GM18867 (cell line): ENCODE results near the gene CAPZA1.

Source experiments
- ATAC-seq: cut with Tn5 transposase; IDR thresholded peaks from one replicate; pipeline ENCODE4 v1.9.1; 2021; ENCODE audit warnings: mild to moderate bottlenecking, moderate library complexity; ENCODE audit not compliant: unreplicated experiment

CAPZA1 gene

DNA sequence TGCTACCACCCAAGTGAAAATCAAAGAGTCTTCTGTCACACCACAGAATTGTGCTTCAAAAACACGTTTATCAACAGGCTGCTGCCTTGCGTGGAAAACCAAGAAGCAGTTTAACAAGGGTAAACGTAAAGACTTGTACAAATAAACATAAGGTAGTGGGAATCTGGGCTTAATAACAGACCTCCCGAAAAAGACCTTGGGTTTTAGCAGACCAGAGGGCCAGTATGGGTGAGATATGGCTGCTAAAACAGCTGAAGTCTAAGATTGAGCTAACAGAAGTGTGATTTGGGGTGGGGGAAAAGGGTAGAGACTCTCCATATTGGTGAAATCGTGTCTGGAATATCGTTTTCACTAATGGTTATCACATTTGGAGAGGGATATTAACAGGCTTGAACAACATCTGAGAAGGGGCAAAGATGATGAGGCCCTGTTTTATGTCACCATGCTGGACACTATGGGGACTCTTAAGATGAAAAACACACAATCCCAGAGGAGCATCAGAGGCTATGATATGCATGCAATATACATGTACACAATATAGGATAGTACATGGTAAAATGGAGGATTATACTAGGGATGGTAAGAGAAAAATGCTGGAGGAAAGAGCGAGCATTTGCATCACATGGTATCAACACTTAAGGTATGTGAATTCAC, 56.2 kb downstream of the CAPZA1 start:
- ATAC-seq: no peak

DNA sequence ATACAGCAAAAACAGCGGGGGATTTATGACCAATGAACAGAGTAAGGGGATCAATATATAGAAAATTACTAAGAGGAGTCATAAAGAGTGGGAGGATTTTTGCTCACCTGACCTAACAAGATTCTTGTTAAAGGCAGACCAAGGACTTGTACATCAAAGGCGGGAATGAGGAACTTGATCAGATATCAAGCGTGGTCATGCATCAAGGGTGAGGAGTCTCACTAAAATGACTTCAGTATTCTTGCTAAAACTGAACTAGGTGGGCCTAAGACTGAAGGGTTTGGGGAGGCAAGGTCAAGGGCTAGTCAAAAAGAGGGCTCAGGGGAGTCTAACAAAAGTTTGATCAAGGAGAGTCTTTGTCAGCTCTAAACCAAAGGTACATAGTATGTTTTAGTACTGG, 56.9 kb downstream of the CAPZA1 start:
- ATAC-seq: no peak

- no peak for ATAC-seq
Observed at GRCh38 chr1:112677501-112677900, 57.9 kb downstream of the CAPZA1 start.

DNA sequence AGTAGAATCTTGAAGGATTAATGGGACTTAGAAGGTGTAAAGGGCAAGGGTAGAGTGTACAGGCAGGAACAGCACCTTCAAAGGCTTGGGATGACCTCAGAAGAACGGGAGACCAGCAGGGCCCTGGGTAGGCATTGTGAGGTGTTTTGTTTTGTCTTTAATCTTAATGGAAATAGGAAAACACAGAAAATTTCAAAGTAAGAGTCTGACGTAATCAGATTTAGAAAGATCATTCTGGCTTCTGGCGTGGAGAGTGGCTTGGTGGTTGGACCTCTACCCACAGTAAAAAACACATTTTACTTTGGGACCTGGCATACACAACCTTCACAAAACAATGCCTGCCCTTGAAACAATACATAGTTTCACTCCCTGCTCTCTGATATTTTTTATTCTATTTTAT, 59.0 kb downstream of the CAPZA1 start:
- no peak for ATAC-seq

DNA sequence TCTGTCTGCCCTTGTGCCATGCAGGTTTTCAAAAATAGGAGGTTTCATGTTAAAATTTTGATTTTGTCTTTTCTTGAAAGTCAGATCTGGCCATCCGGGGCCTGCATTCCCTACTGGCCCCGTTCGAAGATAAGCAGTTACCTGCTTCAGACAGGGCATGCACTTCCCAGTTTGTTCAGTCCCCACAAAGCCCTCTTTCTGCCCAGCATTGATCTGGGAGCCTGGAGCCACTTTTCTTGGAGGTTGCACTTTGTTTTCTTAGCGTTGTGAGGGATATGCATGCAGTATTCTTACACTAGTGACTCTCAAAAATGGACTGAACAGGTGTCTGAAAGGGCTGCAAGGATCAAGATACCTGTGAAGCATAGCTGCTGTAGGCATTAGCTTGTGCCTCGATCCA, 66.3 kb downstream of the CAPZA1 start:
- ATAC-seq: no peak

DNA sequence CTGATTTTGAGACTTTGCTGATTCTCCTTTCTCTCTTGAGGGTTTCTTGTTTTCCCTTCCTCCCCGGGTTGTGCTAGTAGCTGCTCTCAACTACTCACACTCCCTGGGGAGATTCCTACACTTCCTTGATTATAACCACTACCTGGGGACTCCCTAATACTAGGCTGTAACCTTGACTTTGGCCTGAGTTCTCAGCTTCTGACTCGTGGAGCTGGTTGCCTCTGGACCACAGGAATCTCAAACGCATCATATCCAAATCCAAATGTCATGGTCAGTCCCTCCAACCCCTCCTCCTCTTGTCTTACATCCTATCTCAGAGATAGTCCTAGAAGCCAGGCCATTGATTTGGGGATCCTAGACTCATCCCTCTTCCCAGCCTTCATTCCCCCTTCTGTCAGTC, 66.8 kb downstream of the CAPZA1 start:
- ATAC-seq: no peak

DNA sequence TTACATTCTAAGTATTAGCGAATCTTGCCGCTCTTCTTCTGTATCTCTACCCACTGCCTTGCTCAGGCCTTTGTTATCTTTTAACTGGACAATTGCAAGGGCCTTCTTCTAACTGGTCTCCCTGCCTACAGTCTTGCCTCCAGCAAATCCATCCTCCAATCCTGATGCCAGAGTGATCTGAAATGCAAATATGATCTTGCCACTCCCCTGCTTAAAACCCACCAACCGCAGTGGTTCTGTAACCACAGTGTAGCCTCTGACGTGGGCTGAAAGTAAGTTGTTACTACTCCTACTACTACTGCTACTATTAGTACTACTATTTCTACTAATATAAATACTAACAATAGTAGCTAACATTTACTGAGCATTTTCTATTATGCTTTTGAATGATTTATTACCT, 67.2 kb downstream of the CAPZA1 start:
- ATAC-seq: no peak

GRCh38 chr1:112687361-112687760, 67.7 kb downstream of the CAPZA1 start:
- no peak for ATAC-seq

- no peak for ATAC-seq
Observed at GRCh38 chr1:112687785-112688496, 68.3 kb downstream of the CAPZA1 start.

GRCh38 chr1:112688781-112689193, 69.2 kb downstream of the CAPZA1 start:
- no peak for ATAC-seq

- no peak for ATAC-seq
Observed at GRCh38 chr1:112689196-112689841, 69.7 kb downstream of the CAPZA1 start.

DNA sequence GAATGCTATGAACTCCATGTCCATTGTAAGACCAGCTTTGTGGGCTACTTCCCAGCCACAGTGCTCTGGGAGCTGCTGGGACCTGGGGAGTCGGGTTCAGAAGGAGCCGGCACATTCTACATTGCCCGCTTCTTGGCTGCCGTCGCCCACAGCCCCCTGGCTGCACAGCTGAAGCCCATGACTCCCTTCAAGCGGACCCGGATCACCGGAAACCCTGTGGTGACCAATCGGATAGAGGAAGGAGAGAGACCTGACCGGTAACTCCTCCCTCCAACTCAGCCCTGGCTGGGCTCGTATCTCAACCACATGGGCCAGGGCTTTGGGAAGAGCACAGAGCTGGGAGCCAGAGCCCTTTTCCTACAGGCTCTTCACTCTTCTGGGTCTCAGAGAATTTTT, 70.2 kb downstream of the CAPZA1 start:
- ATAC-seq: no peak

- ATAC-seq: no peak
Observed at GRCh38 chr1:112692681-112693080, 73.0 kb downstream of the CAPZA1 start.

DNA sequence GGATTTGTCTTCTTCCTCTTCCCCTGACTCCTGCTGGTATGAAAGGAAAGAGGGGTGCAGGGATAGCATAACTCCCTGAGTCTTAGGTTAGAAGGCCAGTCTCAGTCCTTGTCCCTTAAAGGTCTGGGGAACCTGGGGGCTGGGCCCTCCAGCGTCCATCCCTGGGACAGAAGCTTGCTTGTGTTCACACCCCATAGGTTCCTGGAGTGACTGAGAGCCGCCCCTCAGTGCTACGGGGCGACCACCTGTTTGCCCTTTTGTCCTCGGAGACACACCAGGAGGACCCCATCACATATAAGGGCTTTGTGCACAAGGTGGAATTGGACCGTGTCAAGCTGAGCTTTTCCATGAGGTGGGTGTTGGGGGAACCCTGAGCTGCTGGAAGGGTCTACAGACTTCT, 74.2 kb downstream of the CAPZA1 start:
- ATAC-seq: no peak

DNA sequence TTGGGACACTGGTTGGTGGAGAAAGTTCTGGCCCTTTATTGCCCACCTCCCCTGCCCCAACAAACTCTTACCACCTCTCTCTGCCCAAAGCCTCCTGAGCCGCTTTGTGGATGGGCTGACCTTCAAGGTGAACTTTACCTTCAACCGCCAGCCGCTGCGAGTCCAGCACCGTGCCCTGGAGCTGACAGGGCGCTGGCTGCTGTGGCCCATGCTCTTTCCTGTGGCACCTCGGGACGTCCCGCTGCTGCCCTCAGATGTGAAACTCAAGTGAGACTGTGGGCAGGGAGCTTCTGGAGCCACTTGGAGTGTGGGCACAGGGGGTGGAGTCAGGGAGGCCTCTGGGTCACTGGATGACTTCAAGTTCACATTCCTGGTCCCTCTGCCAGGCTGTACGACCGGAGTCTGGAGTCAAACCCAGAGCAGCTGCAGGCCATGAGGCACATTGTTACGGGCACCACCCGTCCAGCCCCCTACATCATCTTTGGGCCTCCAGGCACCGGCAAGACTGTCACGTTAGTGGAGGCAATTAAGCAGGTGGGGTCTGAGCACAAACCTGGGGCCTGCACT, 74.8 kb downstream of the CAPZA1 start:
- ATAC-seq: no peak

- no peak for ATAC-seq
Observed at GRCh38 chr1:112695276-112695675, 75.6 kb downstream of the CAPZA1 start.

DNA sequence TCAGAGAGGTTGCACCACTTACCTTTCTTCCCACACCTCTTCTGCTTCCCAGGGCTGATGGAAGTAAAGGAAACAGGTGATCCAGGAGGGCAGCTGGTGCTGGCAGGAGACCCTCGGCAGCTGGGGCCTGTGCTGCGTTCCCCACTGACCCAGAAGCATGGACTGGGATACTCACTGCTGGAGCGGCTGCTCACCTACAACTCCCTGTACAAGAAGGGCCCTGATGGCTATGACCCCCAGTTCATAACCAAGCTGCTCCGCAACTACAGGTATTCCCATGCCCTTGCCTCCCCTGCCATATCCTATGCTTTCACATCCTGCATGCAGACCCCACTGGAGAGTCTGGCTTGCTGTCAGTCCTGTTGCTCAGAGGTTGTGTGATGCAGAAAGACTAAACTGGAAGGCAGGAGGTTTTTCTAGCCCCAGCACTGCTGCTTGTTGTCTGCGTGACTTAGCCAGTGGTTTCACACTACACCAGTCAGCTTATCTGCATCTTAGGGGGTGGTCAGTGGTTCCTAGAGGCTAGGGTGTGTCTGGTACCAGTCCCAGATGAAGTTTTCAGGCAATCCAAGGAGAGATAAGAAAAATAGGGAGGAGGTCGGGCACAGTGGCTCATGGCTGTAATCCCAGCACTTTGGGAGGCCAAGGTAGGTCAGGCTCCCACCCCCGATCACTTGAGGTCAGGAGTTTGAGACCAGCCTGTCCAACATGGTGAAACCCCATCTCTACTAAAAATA, 77.1 kb downstream of the CAPZA1 start:
- ATAC-seq: no peak

GRCh38 chr1:112697781-112698201, 78.2 kb downstream of the CAPZA1 start:
- no peak for ATAC-seq

DNA sequence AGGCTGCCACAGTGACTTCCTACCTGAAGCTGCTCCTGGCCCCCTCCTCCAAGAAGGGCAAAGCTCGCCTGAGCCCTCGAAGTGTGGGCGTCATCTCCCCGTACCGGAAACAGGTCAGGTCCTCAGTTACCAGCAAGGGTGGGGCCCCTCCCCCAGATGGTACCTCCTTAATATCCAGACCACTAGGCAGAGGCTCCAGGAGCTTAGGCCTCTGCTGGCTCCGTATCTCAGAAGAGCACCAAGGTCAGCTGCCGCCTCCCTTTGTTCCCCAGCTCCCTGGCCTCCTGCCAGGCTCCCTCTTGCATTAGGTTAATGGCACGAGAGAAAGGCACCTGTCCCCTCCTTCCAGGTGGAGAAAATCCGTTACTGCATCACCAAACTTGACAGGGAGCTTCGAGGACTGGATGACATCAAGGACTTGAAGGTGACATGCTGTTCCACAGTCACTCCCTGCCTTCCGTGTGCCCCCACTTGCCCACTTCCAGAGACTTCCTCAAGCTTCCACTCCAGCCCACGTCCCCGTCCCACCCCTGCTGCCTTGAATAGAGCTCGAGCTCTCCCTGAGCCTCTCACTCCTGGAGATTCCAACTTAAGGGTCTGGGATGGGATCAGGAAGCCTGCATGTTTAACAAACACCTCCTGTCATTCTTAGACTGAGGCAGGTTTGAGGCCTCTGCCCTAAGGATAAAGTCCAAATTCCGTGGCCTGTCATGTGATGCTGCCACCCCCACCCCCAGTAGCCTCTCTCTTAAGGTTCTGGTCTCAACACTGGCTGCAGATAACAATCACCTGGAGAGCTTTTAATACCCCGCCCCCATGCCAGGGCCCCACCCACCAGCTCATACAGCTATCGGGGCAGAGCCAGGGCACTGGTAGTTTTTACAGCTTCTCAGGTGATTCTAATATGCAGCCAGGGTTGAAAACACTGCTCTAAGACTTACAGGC, 79.0 kb downstream of the CAPZA1 start:
- ATAC-seq: no peak
